T-helper 17 cell (primary cell): ENCODE data around the gene AP5Z1. TPM values are rescaled to one million over a fixed set of nuclear protein-coding genes. Genes with fewer than 3 reads are reported as not detected.

Source experiments
- ATAC-seq: fragments of 150-1000 bp; cut with Tn5 transposase; 2 replicates; pipeline ENCODE4 v1.10.0; 2021; ENCODE audit warnings: mild to moderate bottlenecking, moderate library complexity
- DNase-seq, 3 donors: peaks; one replicate each; pipeline versions ENCODE4 v3.0.0 to v3.0.0-alpha.2; 2020 to 2021
- H3K9me3 ChIP-seq: one replicate; pipeline ENCODE4 v1.7.0; 2013; ENCODE audit warnings: low read length, mild to moderate bottlenecking; ENCODE audit not compliant: control insufficient read depth, poor library complexity, severe bottlenecking
- H3K27ac Mint-ChIP-seq: one replicate; pipeline ENCODE4 v1.8.0; 2022; ENCODE audit warnings: mild to moderate bottlenecking, moderate library complexity, mixed read lengths
- H3K27me3 Mint-ChIP-seq: one replicate; pipeline ENCODE4 v1.8.0; 2022; ENCODE audit warnings: mixed read lengths
- H3K36me3 Mint-ChIP-seq: one replicate; pipeline ENCODE4 v1.8.0; 2022; ENCODE audit warnings: low read depth, mixed read lengths
- H3K4me1 Mint-ChIP-seq: one replicate; pipeline ENCODE4 v1.8.0; 2022; ENCODE audit warnings: mild to moderate bottlenecking, mixed read lengths
- H3K4me3 Mint-ChIP-seq: one replicate; pipeline ENCODE4 v1.8.0; 2022; ENCODE audit warnings: mild to moderate bottlenecking, moderate library complexity, mixed read lengths
- total RNA-seq, 4 donors: library from RNA in 2 of 4; stranded (reverse) in 2 of 4; gene quantifications; one replicate each; pipeline ENCODE4 v1.2.3 and lab custom pipeline; 2022 to 2026

The AP5Z1 gene
- total RNA-seq, 2 donors from 2014 or later: 87.6 to 112 TPM

- Mint-ChIP-seq H3K27me3 (no peaks in the 10 kb centered on the region), H3K27ac (no peak overlapping the region), H3K36me3 (no peaks in the 10 kb centered on the region), H3K4me3 (no peak overlapping the region), H3K4me1 (peaks cover 3% of the 10 kb centered on the region)
- H3K9me3 ChIP-seq: no peaks in the 10 kb centered on the region
- no peak for ATAC-seq
- no peak for DNase-seq
Measured at GRCh38 chr7:4836206-4836661, 60.8 kb downstream of the AP5Z1 start.

- no peaks in the 10 kb centered on the region for H3K9me3 ChIP-seq
- DNase-seq (no peak), ATAC-seq (no peak)
- Mint-ChIP-seq H3K36me3 (no peaks in the 10 kb centered on the region), H3K27ac (no peak overlapping the region), H3K4me3 (no peak overlapping the region), H3K27me3 (no peaks in the 10 kb centered on the region), H3K4me1 (peaks cover 3% of the 10 kb centered on the region)
Measured at GRCh38 chr7:4837041-4837802, 61.8 kb downstream of the AP5Z1 start.

GRCh38 chr7:4837803-4838625 is 62.6 kb downstream of the AP5Z1 start:
- H3K4me3 Mint-ChIP-seq: no peak overlapping the region
- no peaks in the 10 kb centered on the region for H3K36me3 Mint-ChIP-seq
- H3K4me1 Mint-ChIP-seq: peaks cover 3% of the 10 kb centered on the region
- no peak for ATAC-seq
- no peaks in the 10 kb centered on the region for H3K9me3 ChIP-seq
- peak overlapping the region; percentile 34 for H3K27ac Mint-ChIP-seq
- DNase-seq: no peak
- no peaks in the 10 kb centered on the region for H3K27me3 Mint-ChIP-seq

GRCh38 chr7:4838626-4839334 is 63.4 kb downstream of the AP5Z1 start:
- Mint-ChIP-seq H3K27ac (peak overlapping the region; percentile 34), H3K27me3 (no peaks in the 10 kb centered on the region), H3K4me3 (no peak overlapping the region), H3K4me1 (peaks cover 3% of the 10 kb centered on the region), H3K36me3 (no peaks in the 10 kb centered on the region)
- DNase-seq (no peak), ATAC-seq (no peak)
- no peaks in the 10 kb centered on the region for H3K9me3 ChIP-seq

GRCh38 chr7:4840079-4840501 is 64.7 kb downstream of the AP5Z1 start:
- Mint-ChIP-seq H3K36me3 (no peaks in the 10 kb centered on the region), H3K4me1 (peaks cover 7% of the 10 kb centered on the region), H3K4me3 (no peak overlapping the region), H3K27me3 (peaks cover 6% of the 10 kb centered on the region), H3K27ac (peak overlapping the region; percentile 11)
- DNase-seq: no peak
- no peak for ATAC-seq
- no peaks in the 10 kb centered on the region for H3K9me3 ChIP-seq

Other genes starting within 250 kb of the AP5Z1 start
- 10 to 100 TPM; 59.8 to 60.9 TPM for gene FOXK1, start 93.3 kb upstream of the AP5Z1 start, total RNA-seq
- not detected for gene PAPOLB, start 86.4 kb downstream of the AP5Z1 start, total RNA-seq
- under 1 TPM in 1 of 2 donors, not detected in 1; 0.55 TPM for gene RADIL, start 108.1 kb downstream of the AP5Z1 start, total RNA-seq
- not detected for gene MMD2, start 183.6 kb downstream of the AP5Z1 start, total RNA-seq